Heart right ventricle (tissue), 16 donors: Measurements from ENCODE around the gene SLC6A16. TPM values are rescaled to one million over a fixed set of nuclear protein-coding genes. Genes with fewer than 3 reads are reported as not detected.

ENCODE experiments used
- ATAC-seq, 8 donors: fragments of 200-7000 bp; cut with Tn5 transposase; one replicate each; pipeline ENCODE4 v1.9.1; 2020; ENCODE audit warnings: mild to moderate bottlenecking in 8 of 8, moderate library complexity in 8 of 8, moderate number of reproducible peaks in 1 of 8
- DNase-seq, 2 donors: peaks; one replicate each; pipeline ENCODE4 v3.0.0-alpha.2; 2020
- H3K27ac ChIP-seq, 10 donors: fragments of 200-600 bp; sonication (generic) in 2 of 10; one replicate each; pipeline versions ENCODE4 v1.5.0 to v1.8.0; 2020 to 2022; ENCODE audit warnings: mild to moderate bottlenecking in 3 of 10
- H3K27me3 ChIP-seq, 7 donors: fragments of 200-600 bp; one replicate each; pipeline ENCODE4 v1.8.0; 2021 to 2022; ENCODE audit warnings: mild to moderate bottlenecking in 2 of 7
- H3K36me3 ChIP-seq, 9 donors: fragments of 200-600 bp; sonication (generic) in 1 of 9; one replicate each; pipeline versions ENCODE4 v1.5.0 to v1.8.0; 2020 to 2022; ENCODE audit warnings: mild to moderate bottlenecking in 2 of 9
- H3K4me1 ChIP-seq, 9 donors: fragments of 200-600 bp; sonication (generic) in 1 of 9; one replicate each; pipeline versions ENCODE4 v1.5.0 to v1.8.0; 2020 to 2022; ENCODE audit warnings: mild to moderate bottlenecking in 4 of 9
- H3K4me3 ChIP-seq, 10 donors: fragments of 200-600 bp; sonication (generic) in 2 of 10; one replicate each; pipeline versions ENCODE4 v1.5.0 to v1.8.0; 2020 to 2022; ENCODE audit warnings: mild to moderate bottlenecking in 7 of 10, moderate library complexity in 2 of 10
- H3K9me3 ChIP-seq, 11 donors: fragments of 200-600 bp in 10 of 11; sonication (generic) in 2 of 11; one replicate each; pipeline versions ENCODE4 v1.5.0 to v1.8.0; 2013 to 2022; ENCODE audit warnings: mild to moderate bottlenecking in 2 of 11, control low read depth in 1 of 11, moderate library complexity in 1 of 11
- CTCF ChIP-seq, 9 donors: fragments of 200-600 bp; sonication (generic) in 2 of 9; IDR thresholded peaks; one replicate each; pipeline versions ENCODE4 v1.5.0 to v1.8.0; 2021 to 2022; ENCODE audit warnings: antibody characterized with exemption in 9 of 9, mild to moderate bottlenecking in 5 of 9, moderate library complexity in 1 of 9
- WGBS, 2 donors: extraction: QIAGEN DNeasy Blood & Tissue Kit; methylation state at CpG; one replicate each; pipeline ENCODE4 v1.1.7; 2013; ENCODE audit warnings: inconsistent platforms in 1 of 2; 5-methylcytosine and 5-hydroxymethylcytosine counted together
- intact Hi-C, 10 donors: fragments of 100-400 bp; cut with DNase I; formaldehyde crosslinking; loops; one replicate each; pipeline versions ENCODE4 v1.11.1 to v1.14.2; 2022
- polyA plus RNA-seq, 2 donors: library from polyadenylated mRNA; stranded (reverse); fragments of 200-250 nt; gene quantifications; one replicate each; pipeline ENCODE4 v1.2.3, GENCODE V29; 2013
- total RNA-seq, 10 donors: library from RNA; stranded (reverse); fragmentation: NEBNext Ultra II Directional in 3 of 10; extraction: Animal tissue kit (Norgen Biotek cat#: 25700) in 3 of 10; gene quantifications; one replicate each; pipeline versions ENCODE4 v1.2.1 to v1.2.4, GENCODE V29; 2021 to 2023
- donor health status: Arrhythmogenic right ventricular cardiomyopathy.
- donor health status: ischemic (EF 13 %, LVEDD 7.1; RV severe dilation, severe dysfunction).
- donor health status: healthy with polysubstance abuse.
- donor health status: DM: no; HTN: yes; CAD: no.
- donor health status: DM: no; HTN: no; CAD: no.
- donor health status: ischemic (EF 25% LVEDD 6.9; RV normal size, moderate dysfunction).
- donor health status: ischemic (EF 25% LVEDD 5.7; RV mildly dilated, moderate dysfunction).
- donor health status: healthy.
- donor health status: DM: yes; HTN: yes; CAD: no.
- donor health status: Ischemic cardiomyopathy.
- donor health status: ischemic (EF 35%, LVEDD 5.7; RV mildly dilated, moderate dysfunction).
- donor health status: nonischemic (EF 11% LVEDD 7.7; RV severe dilation, severe dysfunction).
- donor health status: DM: yes; HTN: yes; CAD: no.
- donor health status: PGD.
- donor health status: ischemic (EF 29% LVEDD 5.4; RV normal size, mild dysfunction).
- donor health status: nonischemic (EF 23%, LVEDD 6.1; RV moderate dilation, normal function).

SLC6A16 gene
- total and polyA plus RNA-seq, 12 donors = 0.13 to 3.1 (median 0.77) TPM

- 75 to 80% methylated on average over 9 of the region's 9 CpGs for WGBS, 2 donors
- Histone ChIP-seq H3K36me3 (peaks cover 0 to 63% (median 30%) of the 10 kb centered on the region in 9 donors), H3K9me3 (no peaks in the 10 kb centered on the region), H3K27me3 (peaks cover 0 to 11% (median 0%) of the 10 kb centered on the region in 7 donors), H3K4me3 (no peak overlapping the region), H3K4me1 (peaks cover 0 to 33% (median 18%) of the 10 kb centered on the region in 9 donors), H3K27ac (peak overlapping the region in 4 of 10 donors; percentile 4 to 77 (median 34))
- DNase-seq (no peak), ATAC-seq (no peak)
- intact Hi-C loops = no loop called here
- no peak for TF ChIP-seq CTCF (IDR thresholded peaks at IDR 0.05)
These were observed 32.2 kb upstream of the SLC6A16 start for GRCh38 chr19:49357186-49357585.

- intact Hi-C loops = no loop called here
- peak overlapping the region in 2 of 10 donors; percentile 5 to 8 for H3K4me3 ChIP-seq
- peaks cover 0 to 3% (median 0%) of the 10 kb centered on the region in 7 donors for H3K27me3 ChIP-seq
- 46 to 55% methylated on average over 7 of the region's 7 CpGs for WGBS, 2 donors
- H3K36me3 ChIP-seq = peaks cover 0 to 71% (median 32%) of the 10 kb centered on the region in 9 donors
- ATAC-seq (no peak), DNase-seq (no peak)
- H3K9me3 ChIP-seq = no peaks in the 10 kb centered on the region
- TF ChIP-seq CTCF (IDR thresholded peaks at IDR 0.05) = no peak
- H3K27ac ChIP-seq = peak overlapping the region in 9 of 10 donors; percentile 36 to 77 (median 58)
- H3K4me1 ChIP-seq = peaks cover 0 to 33% (median 18%) of the 10 kb centered on the region in 9 donors
These were observed 31.4 kb upstream of the SLC6A16 start for GRCh38 chr19:49356382-49356781.

- peak overlapping the region in 1 of 10 donors; percentile 8 for H3K4me3 ChIP-seq
- no peaks in the 10 kb centered on the region for H3K27me3 ChIP-seq
- H3K36me3 ChIP-seq = peaks cover 0 to 76% (median 36%) of the 10 kb centered on the region in 9 donors
- peak overlapping the region in 9 of 10 donors; percentile 25 to 77 (median 58) for H3K27ac ChIP-seq
- 41 to 59% methylated on average over 12 of the region's 12 CpGs for WGBS, 2 donors
- no peaks in the 10 kb centered on the region for H3K9me3 ChIP-seq
- peaks cover 0 to 33% (median 18%) of the 10 kb centered on the region in 9 donors for H3K4me1 ChIP-seq
- DNase-seq (peak in 1 of 2 donors; percentile 35), ATAC-seq (peak in 7 of 8 donors; percentile 21 to 55 (median 44))
- TF ChIP-seq CTCF (IDR thresholded peaks at IDR 0.05) = no peak
- intact Hi-C loops = no loop called here
These were observed 30.9 kb upstream of the SLC6A16 start for GRCh38 chr19:49355909-49356353.

DNA sequence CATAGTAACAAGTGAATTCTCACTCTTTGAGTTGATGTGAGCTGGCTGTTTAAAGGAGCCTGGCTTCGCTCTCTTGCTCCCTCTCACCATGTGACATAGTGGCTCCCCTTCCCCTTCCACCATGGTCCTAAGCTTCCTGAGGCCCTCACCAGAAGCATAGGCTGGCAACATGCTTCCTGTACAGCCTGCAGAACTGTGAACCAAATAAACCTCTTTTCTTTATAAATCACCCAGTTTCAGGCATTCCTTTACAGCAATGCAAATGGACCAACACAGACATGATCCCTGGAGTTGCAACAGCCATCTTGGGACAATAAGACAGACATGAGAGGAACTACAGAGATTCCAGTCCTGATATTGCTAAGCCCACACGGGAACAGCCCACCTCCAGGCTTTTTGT, 24.6 kb upstream of the SLC6A16 start:
- DNase-seq (no peak), ATAC-seq (no peak)
- TF ChIP-seq CTCF (IDR thresholded peaks at IDR 0.05) = no peak
- intact Hi-C loops = no loop called here
- no peak overlapping the region for H3K27ac ChIP-seq
- H3K27me3 ChIP-seq = no peaks in the 10 kb centered on the region
- H3K4me3 ChIP-seq = no peak overlapping the region
- no peaks in the 10 kb centered on the region for H3K9me3 ChIP-seq
- H3K4me1 ChIP-seq = no peaks in the 10 kb centered on the region
- 87 to 95% methylated on average over 2 of the region's 2 CpGs for WGBS, 2 donors
- peaks cover 0 to 100% (median 66%) of the 10 kb centered on the region in 9 donors for H3K36me3 ChIP-seq
